Measurements from ENCODE around the gene SNX27. TPM values are rescaled to one million over a fixed set of nuclear protein-coding genes. Genes with fewer than 3 reads are reported as not detected.

Gene SNX27
- total RNA-seq, 2 donors from 2014 or later, result 41.2 to 47.3 TPM

DNA sequence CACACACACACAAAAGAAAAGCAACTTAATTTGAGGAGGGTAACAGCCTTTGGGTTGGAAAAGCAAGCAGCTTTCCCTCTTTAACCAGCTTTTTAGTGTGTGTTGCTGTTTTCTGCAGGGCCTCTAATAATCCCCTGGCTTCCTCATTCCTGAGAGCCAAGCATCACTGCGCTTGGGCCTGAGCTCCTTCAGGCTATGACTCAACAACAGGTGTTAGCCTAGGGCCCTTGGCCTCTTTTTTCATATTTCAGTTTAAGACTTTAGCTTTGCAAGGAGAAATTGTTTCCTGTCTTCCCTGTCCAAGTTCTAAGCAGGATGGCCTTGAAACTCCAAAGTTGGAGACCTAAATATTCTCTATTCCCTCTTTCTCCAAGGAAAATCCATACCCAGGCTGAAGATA is 26.2 kb upstream of the SNX27 start:
- no peak overlapping the region for H3K4me3 ChIP-seq (ENCODE audit: low read length)
- Mint-ChIP-seq H3K4me3 (no peak overlapping the region), H3K9me3 (peaks cover 4% of the 10 kb centered on the region), H3K27ac (no peak overlapping the region), H3K4me1 (no peaks in the 10 kb centered on the region), H3K27me3 (ENCODE audit: insufficient read depth) (peaks cover 2% of the 10 kb centered on the region), H3K36me3 (ENCODE audit: low read depth) (peaks cover 12% of the 10 kb centered on the region)
- H3K9ac ChIP-seq (ENCODE audit: extremely low read depth, low read length, poor library complexity, severe bottlenecking), result peak overlapping the region; percentile 29
- peaks cover 27% of the 10 kb centered on the region for H3K36me3 ChIP-seq (ENCODE audit: control insufficient read depth, insufficient read depth, low read length)
- TF ChIP-seq CTCF (conservative IDR thresholded peaks at IDR 0.05), result no peak
- H3K27me3 ChIP-seq (ENCODE audit: control insufficient read depth, insufficient read depth, low read length, poor library complexity, severe bottlenecking), result no peaks in the 10 kb centered on the region
- peaks cover 1% of the 10 kb centered on the region for H3K9me3 ChIP-seq (ENCODE audit: control insufficient read depth, low read length)
- no peak for DNase-seq
- no peak overlapping the region for H3K27ac ChIP-seq (ENCODE audit: low read depth, low read length)
- 56 to 67% methylated on average over 1 of the region's 1 CpG for WGBS, 2 experiments (ENCODE audit: insufficient coverage in 1 of 2, insufficient read length in 1 of 2)
- peaks cover 4% of the 10 kb centered on the region for H3K4me1 ChIP-seq (ENCODE audit: control insufficient read depth, insufficient read depth, low read length)

DNA sequence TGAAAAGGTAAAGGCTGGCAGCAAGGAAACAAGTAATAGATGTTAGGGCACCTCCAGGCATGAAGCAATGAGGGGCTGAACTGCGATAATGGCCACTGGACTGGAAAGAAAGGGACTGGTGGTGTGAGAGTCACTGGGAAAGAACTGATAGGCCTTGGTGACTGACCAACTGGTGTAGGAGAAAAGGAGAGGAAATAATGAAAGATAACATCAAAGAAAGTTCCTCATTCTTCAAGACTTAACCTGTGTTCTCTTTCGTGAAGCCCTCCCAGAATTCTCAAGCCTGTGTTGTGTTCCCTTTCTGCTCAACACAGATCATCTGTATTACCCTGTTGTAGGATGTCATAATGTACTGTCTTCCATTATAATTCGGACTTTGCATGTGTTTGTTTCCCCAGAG is 20.9 kb upstream of the SNX27 start:
- no peak overlapping the region for H3K27ac Mint-ChIP-seq
- H3K27me3 Mint-ChIP-seq (ENCODE audit: insufficient read depth), result peaks cover 6% of the 10 kb centered on the region
- peaks cover 17% of the 10 kb centered on the region for H3K9me3 ChIP-seq (ENCODE audit: control insufficient read depth, low read length)
- peaks cover 4% of the 10 kb centered on the region for H3K4me1 Mint-ChIP-seq
- DNase-seq, result no peak
- no peaks in the 10 kb centered on the region for H3K36me3 ChIP-seq (ENCODE audit: control insufficient read depth, insufficient read depth, low read length)
- H3K9ac ChIP-seq (ENCODE audit: extremely low read depth, low read length, poor library complexity, severe bottlenecking), result no peak overlapping the region
- 89 to 95% methylated on average over 2 to 3 of the region's 3 CpGs for WGBS, 2 experiments (ENCODE audit: insufficient coverage in 1 of 2, insufficient read length in 1 of 2)
- H3K27ac ChIP-seq (ENCODE audit: low read depth, low read length), result no peak overlapping the region
- no peak overlapping the region for H3K4me3 ChIP-seq (ENCODE audit: low read length)
- H3K4me3 Mint-ChIP-seq, result no peak overlapping the region
- H3K4me1 ChIP-seq (ENCODE audit: control insufficient read depth, insufficient read depth, low read length), result peaks cover under 1% of the 10 kb centered on the region
- H3K9me3 Mint-ChIP-seq, result peaks cover 19% of the 10 kb centered on the region
- H3K27me3 ChIP-seq (ENCODE audit: control insufficient read depth, insufficient read depth, low read length, poor library complexity, severe bottlenecking), result no peaks in the 10 kb centered on the region
- peaks cover 2% of the 10 kb centered on the region for H3K36me3 Mint-ChIP-seq (ENCODE audit: low read depth)
- TF ChIP-seq CTCF (conservative IDR thresholded peaks at IDR 0.05), result no peak

- Histone ChIP-seq H3K4me3 (ENCODE audit: low read length) (peak overlapping the region; percentile 74), H3K9me3 (ENCODE audit: control insufficient read depth, low read length) (peaks cover 19% of the 10 kb centered on the region), H3K9ac (ENCODE audit: extremely low read depth, low read length, poor library complexity, severe bottlenecking) (no peak overlapping the region), H3K27me3 (ENCODE audit: control insufficient read depth, insufficient read depth, low read length, poor library complexity, severe bottlenecking) (no peaks in the 10 kb centered on the region), H3K4me1 (ENCODE audit: control insufficient read depth, insufficient read depth, low read length) (peaks cover 6% of the 10 kb centered on the region), H3K27ac (ENCODE audit: low read depth, low read length) (no peak overlapping the region), H3K36me3 (ENCODE audit: control insufficient read depth, insufficient read depth, low read length) (no peaks in the 10 kb centered on the region)
- Mint-ChIP-seq H3K36me3 (ENCODE audit: low read depth) (peaks cover 2% of the 10 kb centered on the region), H3K4me3 (peak overlapping the region; percentile 57), H3K27ac (no peak overlapping the region), H3K9me3 (peaks cover 30% of the 10 kb centered on the region), H3K27me3 (ENCODE audit: insufficient read depth) (peaks cover 6% of the 10 kb centered on the region), H3K4me1 (peaks cover 16% of the 10 kb centered on the region)
- WGBS, 2 experiments (ENCODE audit: insufficient coverage in 1 of 2, insufficient read length in 1 of 2), result 23 to 24% methylated on average over 6 to 7 of the region's 9 CpGs
- peak; percentile 81 for DNase-seq
- TF ChIP-seq CTCF (conservative IDR thresholded peaks at IDR 0.05), result no peak
Observed at GRCh38 chr1:151593730-151594129, 18.1 kb upstream of the SNX27 start.
